ENCODE measurements around the gene AGFG2. TPM values are rescaled to one million over a fixed set of nuclear protein-coding genes. Genes with fewer than 3 reads are reported as not detected.
"Not testable (repeated sequence)": the region's sequence is repeated elsewhere in the genome, so short reads cannot be mapped to it uniquely, and the experiment has no call there.

AGFG2 gene
- total RNA-seq, 1 donor from 2014 or later = 1.3 TPM

- H3K27me3 ChIP-seq (ENCODE audit: control insufficient read depth, insufficient read depth, low read length) = no peaks in the 10 kb centered on the region
- TF ChIP-seq CTCF (IDR thresholded peaks at IDR 0.05; ENCODE audit: insufficient read depth, low read length, severe bottlenecking) = peak; percentile 98
- H3K36me3 ChIP-seq (ENCODE audit: control insufficient read depth, insufficient read depth, low read length) = peaks cover 3% of the 10 kb centered on the region
- no peak for FAIRE-seq
- H3K4me3 ChIP-seq (ENCODE audit: low read depth, low read length) = no peak overlapping the region
- DNase-seq (ENCODE audit: low read depth) = peak; percentile 41
Measured at GRCh38 chr7:100563809-100564400, 24.9 kb downstream of the AGFG2 start.

DNA sequence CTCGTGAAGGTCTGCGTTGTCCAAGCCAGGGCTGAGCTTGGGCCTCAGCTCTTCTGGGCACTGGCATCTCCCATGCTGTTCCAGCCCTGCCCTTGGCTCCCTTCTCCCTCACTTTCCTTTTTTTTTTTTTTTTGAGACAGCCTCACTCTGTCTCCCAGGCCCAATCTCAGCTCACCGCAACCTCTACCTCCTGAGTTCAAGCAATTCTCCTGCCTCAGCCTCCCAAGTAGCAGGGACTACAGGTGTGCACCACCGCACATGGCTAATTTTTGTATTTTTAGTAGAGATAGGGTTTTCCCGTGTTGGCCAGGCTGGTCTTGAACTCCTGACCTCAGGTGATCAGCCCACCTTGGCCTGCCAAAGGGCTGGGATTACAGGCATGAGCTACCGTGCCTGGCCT, 25.4 kb downstream of the AGFG2 start:
- not testable (repeated sequence) for H3K27me3 ChIP-seq (ENCODE audit: control insufficient read depth, insufficient read depth, low read length); FAIRE-seq; DNase-seq (ENCODE audit: low read depth); H3K4me3 ChIP-seq (ENCODE audit: low read depth, low read length); H3K36me3 ChIP-seq (ENCODE audit: control insufficient read depth, insufficient read depth, low read length)

- H3K4me3 ChIP-seq (ENCODE audit: low read depth, low read length) = no peak overlapping the region
- FAIRE-seq = no peak
- TF ChIP-seq CTCF (IDR thresholded peaks at IDR 0.05; ENCODE audit: insufficient read depth, low read length, severe bottlenecking) = no peak
- no peak for DNase-seq (ENCODE audit: low read depth)
- H3K27me3 ChIP-seq (ENCODE audit: control insufficient read depth, insufficient read depth, low read length) = no peaks in the 10 kb centered on the region
- peaks cover 3% of the 10 kb centered on the region for H3K36me3 ChIP-seq (ENCODE audit: control insufficient read depth, insufficient read depth, low read length)
Measured at GRCh38 chr7:100565133-100565571, 26.1 kb downstream of the AGFG2 start.

DNA sequence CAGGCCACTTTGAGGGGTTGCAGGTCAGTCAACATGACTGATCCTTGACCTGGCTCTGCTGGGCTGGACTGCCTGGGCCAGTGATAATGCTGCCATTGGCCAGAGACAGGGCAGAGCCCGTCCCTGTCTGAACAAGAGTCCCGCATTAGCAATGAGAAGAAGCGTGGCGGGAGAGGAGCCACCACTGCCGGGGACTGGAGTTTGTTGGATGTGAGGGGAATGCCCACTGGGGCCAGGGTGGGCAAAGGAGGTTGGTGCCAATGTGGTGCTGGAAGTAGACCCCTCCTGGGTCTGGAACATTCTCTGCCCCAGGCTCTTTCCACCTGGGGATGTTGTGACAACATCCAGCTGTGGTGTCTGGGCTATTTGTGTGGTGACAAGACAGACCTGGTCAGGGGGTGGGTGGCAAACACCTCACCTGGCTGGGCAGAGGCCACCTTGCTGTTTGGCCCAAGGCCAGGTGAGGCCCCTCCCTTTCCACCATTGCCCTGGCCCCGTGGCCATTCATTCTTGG, 27.1 kb downstream of the AGFG2 start:
- Histone ChIP-seq H3K4me3 (ENCODE audit: low read depth, low read length) (no peak overlapping the region), H3K36me3 (ENCODE audit: control insufficient read depth, insufficient read depth, low read length) (peaks cover 3% of the 10 kb centered on the region), H3K27me3 (ENCODE audit: control insufficient read depth, insufficient read depth, low read length) (no peaks in the 10 kb centered on the region)
- FAIRE-seq = no peak
- no peak for DNase-seq (ENCODE audit: low read depth)
- no peak for TF ChIP-seq CTCF (IDR thresholded peaks at IDR 0.05; ENCODE audit: insufficient read depth, low read length, severe bottlenecking)

DNA sequence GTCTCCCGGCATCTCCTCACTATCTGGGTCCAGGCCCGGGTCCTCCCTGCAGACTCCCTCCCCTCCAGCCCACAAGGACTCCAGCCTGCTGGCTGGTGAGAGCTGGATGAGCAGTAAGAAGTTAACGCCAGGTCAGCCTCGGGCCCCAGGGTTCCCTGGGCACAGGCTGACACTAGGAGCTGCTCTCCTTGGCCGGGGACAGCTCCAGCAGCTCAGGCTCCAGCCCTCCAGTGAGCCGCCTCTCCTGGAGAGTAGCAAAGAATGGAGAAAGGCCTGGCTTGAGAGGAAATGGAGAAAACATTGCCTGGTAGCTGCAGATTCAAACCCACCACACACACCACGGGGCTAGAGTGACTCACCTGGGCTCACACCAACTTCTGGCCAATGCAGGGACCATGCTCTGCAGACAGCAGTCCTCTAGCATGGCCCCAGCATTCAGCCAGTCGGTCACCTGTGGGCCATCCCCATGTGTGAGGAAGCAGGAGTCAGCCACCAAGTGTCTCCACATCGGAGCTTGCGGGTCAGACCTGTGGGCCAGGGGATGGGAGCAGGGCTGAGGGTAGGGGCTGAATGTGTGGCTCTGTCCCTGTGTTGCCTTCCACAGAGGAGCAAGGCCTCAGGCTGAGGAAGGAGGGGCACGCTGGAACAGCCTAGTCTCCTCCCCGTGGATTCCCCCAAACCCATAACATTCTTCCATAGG, 28.2 kb downstream of the AGFG2 start:
- DNase-seq (ENCODE audit: low read depth) = no peak
- peaks cover 1% of the 10 kb centered on the region for H3K36me3 ChIP-seq (ENCODE audit: control insufficient read depth, insufficient read depth, low read length)
- H3K4me3 ChIP-seq (ENCODE audit: low read depth, low read length) = no peak overlapping the region
- no peak for TF ChIP-seq CTCF (IDR thresholded peaks at IDR 0.05; ENCODE audit: insufficient read depth, low read length, severe bottlenecking)
- no peaks in the 10 kb centered on the region for H3K27me3 ChIP-seq (ENCODE audit: control insufficient read depth, insufficient read depth, low read length)
- FAIRE-seq = no peak

- Histone ChIP-seq H3K27me3 (ENCODE audit: control insufficient read depth, insufficient read depth, low read length) (no peaks in the 10 kb centered on the region), H3K36me3 (ENCODE audit: control insufficient read depth, insufficient read depth, low read length) (peaks cover 2% of the 10 kb centered on the region), H3K4me3 (ENCODE audit: low read depth, low read length) (no peak overlapping the region)
- no peak for DNase-seq (ENCODE audit: low read depth)
- no peak for TF ChIP-seq CTCF (IDR thresholded peaks at IDR 0.05; ENCODE audit: insufficient read depth, low read length, severe bottlenecking)
- no peak for FAIRE-seq
Measured at GRCh38 chr7:100567751-100568175, 28.8 kb downstream of the AGFG2 start.

Measured in bronchial epithelial cell (primary cell).